GM12875 (cell line): ENCODE results near the gene PER2.

ENCODE experiments used
- H3K4me3 ChIP-seq: one replicate; pipeline ENCODE4 v1.5.1; 2011; ENCODE audit warnings: low read depth, low read length, control low read depth
- TF ChIP-seq, protein P1 (sequence below): IDR thresholded peaks from 2 replicates; pipeline ENCODE4 v1.5.1; 2011; ENCODE audit warnings: low read depth, mild to moderate bottlenecking, control low read depth, inconsistent platforms, low read length, moderate library complexity, borderline replicate concordance; ENCODE audit not compliant: insufficient read depth

PER2 gene

DNA sequence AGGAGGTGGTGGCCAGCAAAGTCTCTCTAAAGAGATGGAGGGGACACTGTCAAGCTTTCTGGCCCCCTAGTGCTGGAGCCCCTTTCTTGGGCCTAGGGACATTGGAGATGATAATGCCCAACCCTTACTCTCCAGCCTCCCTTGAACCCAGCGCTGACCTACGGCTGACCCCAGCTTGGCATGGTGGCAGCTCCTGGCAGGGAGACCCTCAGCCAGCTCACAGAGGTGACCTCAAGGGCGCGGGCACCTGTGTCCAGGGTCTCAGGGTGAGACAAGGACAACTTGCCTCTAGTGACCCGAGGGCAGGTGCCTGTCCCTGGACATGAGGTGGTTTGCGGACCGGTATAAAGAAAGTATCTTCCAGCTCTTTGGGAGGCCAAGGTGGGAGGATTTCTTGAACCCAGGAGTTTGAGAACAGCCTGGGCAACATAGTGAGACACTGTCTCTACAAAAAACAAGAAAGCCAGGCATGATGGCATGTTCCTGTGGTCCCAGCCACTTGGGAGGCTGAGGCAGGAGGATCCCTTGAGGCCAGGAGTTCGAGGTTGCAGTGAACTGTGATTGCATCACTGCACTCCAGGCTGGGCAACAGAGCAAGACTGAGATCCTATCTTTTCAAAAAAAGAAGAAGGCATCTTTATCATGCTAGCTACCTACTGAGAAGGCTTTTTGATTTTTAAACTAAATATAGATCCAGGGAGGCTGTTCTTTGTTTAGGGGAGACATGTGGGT, 3.3 kb upstream of the PER2 start:
- TF ChIP-seq, protein P1, sequence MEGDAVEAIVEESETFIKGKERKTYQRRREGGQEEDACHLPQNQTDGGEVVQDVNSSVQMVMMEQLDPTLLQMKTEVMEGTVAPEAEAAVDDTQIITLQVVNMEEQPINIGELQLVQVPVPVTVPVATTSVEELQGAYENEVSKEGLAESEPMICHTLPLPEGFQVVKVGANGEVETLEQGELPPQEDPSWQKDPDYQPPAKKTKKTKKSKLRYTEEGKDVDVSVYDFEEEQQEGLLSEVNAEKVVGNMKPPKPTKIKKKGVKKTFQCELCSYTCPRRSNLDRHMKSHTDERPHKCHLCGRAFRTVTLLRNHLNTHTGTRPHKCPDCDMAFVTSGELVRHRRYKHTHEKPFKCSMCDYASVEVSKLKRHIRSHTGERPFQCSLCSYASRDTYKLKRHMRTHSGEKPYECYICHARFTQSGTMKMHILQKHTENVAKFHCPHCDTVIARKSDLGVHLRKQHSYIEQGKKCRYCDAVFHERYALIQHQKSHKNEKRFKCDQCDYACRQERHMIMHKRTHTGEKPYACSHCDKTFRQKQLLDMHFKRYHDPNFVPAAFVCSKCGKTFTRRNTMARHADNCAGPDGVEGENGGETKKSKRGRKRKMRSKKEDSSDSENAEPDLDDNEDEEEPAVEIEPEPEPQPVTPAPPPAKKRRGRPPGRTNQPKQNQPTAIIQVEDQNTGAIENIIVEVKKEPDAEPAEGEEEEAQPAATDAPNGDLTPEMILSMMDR, result no peak
- H3K4me3 ChIP-seq, result no peak overlapping the region

DNA sequence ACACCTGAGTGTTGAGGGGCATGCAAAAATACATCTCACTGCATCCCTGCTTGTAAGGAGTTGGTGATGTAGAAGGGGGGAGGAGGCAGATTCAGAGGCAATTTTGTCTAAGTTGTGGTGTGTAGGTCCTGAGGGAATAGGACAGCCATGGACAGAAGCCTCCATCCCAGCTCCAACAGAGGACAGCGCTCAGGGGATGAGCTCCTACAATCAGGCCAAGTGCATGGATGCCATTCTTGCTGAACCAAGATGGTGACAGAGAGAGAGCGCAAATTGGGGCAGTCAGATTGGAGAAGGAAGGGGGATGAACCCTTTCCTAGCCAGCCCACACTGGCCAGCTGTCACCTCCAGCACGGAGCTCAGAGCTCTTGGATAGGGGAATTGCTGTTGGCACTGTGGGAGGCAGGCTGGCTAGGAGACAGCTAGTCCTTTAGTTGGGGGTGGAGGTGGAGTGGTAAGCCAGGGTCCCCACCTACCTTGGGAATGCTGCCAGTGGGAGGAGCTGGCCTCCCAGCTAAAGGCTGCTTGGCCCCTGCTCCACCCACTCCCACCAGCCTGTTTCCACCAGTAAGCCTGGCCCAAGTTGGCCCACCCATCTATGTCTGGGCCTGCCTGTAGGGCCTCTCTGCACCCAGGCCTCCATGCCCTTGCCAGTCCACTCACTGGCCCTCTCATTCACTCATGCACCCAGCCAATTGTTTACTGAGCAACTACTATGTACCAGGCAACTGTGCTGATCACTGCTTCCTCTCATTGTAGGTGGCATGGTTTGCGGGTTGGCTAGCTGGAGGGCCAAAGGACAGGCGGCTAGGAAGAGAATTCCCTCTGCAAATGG, 2.5 kb upstream of the PER2 start:
- TF ChIP-seq, protein P1, result no peak
- no peak overlapping the region for H3K4me3 ChIP-seq

DNA sequence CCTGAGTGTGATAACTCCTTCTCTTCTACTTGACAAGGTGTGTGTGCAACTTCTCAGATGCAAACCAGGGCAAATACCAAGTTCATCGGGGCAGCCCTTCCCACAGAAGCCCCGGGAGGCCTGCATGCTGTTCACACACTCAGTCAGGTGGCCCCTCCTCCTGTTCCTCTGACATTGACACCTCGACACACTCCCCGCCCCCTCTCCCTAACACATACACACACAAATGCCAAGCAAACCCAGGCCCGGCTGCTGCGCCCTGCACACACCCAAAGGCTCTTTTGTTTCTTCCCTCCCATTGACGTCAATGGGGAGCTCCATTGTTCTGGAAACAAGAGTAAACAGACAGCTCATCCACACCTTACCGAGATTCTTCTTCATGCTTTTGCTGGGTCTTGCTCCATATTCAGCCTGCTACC, 1.7 kb upstream of the PER2 start:
- TF ChIP-seq, protein P1, result no peak
- no peak overlapping the region for H3K4me3 ChIP-seq

DNA sequence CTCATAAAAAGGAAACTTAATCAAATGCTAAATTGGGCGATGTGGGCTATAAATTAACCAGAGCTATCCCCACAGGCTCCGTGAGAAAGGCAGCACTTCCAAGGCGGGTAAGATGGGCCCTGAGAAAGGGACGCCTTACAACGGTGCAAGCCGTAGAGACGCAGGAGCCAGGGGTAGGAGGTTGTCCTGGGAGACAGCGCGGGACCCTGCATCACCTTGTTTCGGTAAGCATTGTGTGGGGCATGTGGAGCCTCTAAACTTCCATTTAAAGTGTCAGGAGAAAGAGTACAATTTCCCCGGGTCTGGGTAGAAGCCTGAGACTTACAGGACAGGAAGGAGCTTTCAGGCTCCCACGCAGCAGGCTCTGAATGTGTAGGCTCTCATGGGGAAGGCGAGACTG, 1.2 kb upstream of the PER2 start:
- TF ChIP-seq, protein P1, result no peak
- H3K4me3 ChIP-seq, result peak overlapping the region; percentile 63

DNA sequence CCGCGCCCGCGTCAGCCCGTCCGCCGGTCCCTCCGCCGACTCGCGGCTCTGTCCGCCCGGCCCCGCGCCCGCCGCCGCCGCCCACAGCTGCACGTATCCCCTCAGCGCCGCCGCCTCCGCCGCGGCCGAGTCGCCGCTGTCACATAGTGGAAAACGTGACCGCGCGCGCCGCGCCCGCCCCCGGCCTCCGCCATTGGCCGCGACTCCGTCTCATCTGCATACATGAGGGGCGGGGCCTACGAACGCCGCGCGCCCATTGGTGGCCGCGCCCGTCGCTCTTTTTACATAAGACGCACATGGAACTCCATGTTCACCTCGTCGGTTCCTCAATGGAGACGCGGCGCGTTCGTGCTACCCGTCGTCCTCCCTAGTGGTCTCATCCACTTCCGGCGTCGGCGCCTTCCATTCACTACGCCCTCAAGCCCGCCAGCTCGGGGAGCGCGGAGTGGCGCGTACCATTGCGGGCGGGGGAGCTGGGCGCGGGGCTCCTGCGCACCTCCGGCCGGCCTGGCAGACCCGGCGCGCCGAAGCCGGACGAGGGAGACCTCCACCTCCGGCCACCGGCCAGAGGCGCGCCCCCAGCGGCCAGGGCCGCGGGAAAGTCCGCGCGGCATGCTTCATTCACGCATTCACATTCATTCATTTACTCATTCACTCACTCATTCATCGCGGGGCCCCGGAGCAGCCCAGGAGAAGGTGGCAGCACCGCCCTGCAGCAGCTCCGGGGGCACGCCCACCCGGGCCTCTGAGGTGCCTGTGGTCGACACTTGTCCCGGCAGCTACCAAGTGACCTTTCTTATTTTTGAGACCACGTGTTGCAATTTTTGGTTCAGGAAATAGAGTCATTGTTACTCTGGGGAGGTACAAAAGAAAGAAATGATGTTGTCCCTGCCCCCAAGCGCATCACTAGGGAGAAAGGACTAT, 502 bp upstream of the PER2 start:
- H3K4me3 ChIP-seq, result peak overlapping the region; percentile 65
- TF ChIP-seq, protein P1, result peak; percentile 40; the same call in 1 of the 2 replicates

DNA sequence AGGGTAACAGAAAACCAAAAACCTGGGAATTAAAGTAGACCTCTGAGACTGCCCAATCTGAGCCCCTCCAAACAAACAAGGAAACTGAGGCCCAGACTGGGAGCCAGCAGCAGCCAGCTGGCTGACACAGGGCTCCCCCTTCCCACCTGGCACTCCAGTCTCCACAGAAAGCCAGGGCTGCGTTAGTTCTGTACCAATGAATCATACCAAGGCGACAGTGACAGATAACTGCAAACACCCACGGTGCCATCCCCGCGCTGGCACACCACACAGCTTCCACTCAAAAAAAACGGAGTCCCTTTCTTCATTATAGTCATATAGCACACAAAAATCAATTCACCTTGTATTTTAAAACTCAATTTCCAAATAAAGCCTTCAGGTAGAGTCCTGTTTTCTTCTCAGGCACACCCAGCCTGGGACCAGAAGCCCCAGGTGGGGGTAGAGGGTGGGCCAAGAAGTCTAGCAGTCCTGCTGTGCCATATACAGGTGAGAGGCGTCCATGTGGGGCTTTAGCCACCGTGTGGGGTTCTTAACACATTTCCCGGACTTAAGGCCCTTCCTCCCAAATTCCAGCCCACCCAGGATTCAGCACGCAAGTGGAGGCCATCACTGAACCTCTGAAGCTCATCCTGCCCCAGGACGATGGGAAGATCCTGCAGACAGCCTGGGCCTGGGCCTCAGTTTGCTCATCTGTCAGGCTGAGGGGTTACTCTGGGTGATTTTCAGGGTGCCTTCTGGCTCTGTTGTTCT, 1.2 kb downstream of the PER2 start:
- TF ChIP-seq, protein P1, result no peak
- peak overlapping the region; percentile 65 for H3K4me3 ChIP-seq
